ENCODE measurements around the gene ZDHHC7. TPM values are rescaled to one million over a fixed set of nuclear protein-coding genes. Genes with fewer than 3 reads are reported as not detected.

The ZDHHC7 gene
- total RNA-seq, 1 donor from 2014 or later = 53.4 TPM

DNA sequence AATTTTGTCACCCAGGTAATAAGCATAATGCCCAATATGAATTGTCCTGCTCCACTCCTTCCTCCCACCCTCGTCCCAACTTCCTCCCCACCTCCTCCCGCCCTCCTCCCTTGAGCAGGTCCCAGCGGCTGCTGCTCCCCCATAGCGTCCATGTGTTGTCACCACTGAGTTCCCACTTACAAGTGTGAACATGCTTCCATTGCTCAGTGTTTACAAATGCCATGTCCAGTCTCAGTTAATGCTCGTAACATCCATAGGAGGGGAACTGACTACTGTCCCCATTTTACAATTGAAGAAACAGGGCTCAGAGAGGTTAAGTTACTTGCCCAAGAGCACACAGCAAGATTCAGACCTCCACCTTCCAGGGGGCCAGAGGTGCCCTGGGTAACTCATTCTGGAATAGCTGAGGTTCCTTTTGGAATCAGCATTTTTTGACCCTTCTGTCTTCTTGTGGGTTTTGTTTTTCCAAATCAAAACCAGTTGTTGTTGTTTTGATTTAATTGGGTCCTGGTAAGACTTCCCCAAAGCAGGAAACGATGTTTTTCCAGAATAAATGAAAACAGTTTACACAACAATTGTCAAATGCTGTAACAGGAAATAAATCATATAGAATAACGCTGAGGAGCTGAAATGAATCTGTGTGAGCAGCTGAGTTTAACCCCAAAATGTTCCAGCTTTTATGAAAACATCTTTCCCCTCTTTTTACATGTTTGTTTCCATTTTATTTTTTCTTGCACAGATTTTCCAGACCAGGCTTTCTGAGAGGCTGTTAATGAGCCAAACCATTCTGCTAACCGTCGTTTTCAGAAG is 73.9 kb downstream of the ZDHHC7 start:
- H3K36me3 ChIP-seq (ENCODE audit: control insufficient read depth, insufficient read depth, low read length) = no peaks in the 10 kb centered on the region
- no peak for DNase-seq (ENCODE audit: low read depth)
- no peak overlapping the region for H3K4me3 ChIP-seq (ENCODE audit: low read depth, low read length)
- no peak for TF ChIP-seq CTCF (IDR thresholded peaks at IDR 0.05; ENCODE audit: insufficient read depth, low read length, poor library complexity, severe bottlenecking)
- H3K27me3 ChIP-seq (ENCODE audit: control insufficient read depth, insufficient read depth, low read length) = no peaks in the 10 kb centered on the region

GRCh38 chr16:84933774-84934631 is 77.3 kb downstream of the ZDHHC7 start:
- H3K36me3 ChIP-seq (ENCODE audit: control insufficient read depth, insufficient read depth, low read length) = no peaks in the 10 kb centered on the region
- no peak for TF ChIP-seq CTCF (IDR thresholded peaks at IDR 0.05; ENCODE audit: insufficient read depth, low read length, poor library complexity, severe bottlenecking)
- no peak for DNase-seq (ENCODE audit: low read depth)
- H3K27me3 ChIP-seq (ENCODE audit: control insufficient read depth, insufficient read depth, low read length) = no peaks in the 10 kb centered on the region
- no peak overlapping the region for H3K4me3 ChIP-seq (ENCODE audit: low read depth, low read length)

DNA sequence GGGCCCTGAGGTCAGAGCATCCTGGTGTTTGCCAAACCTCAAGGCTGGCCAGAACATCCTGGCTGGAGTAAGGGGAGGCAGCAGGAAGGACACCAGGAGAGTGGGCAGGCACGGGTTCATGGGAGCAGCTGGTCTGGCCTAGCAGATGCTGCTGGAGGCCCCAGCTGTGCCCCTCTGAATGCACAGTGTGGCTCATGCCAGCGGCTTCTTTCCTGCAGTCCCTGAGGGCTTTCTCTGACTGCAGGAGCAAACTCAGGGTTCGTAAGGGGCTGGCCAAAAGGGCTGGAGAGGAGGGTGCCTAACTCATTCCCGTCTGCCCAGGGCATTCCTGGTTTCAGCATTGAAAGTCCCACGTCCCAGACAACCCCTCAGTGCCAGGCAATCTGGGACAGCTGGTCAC is 78.7 kb downstream of the ZDHHC7 start:
- H3K27me3 ChIP-seq (ENCODE audit: control insufficient read depth, insufficient read depth, low read length) = no peaks in the 10 kb centered on the region
- H3K36me3 ChIP-seq (ENCODE audit: control insufficient read depth, insufficient read depth, low read length) = no peaks in the 10 kb centered on the region
- no peak for TF ChIP-seq CTCF (IDR thresholded peaks at IDR 0.05; ENCODE audit: insufficient read depth, low read length, poor library complexity, severe bottlenecking)
- H3K4me3 ChIP-seq (ENCODE audit: low read depth, low read length) = no peak overlapping the region
- DNase-seq (ENCODE audit: low read depth) = no peak

GRCh38 chr16:84931506-84931905 is 79.8 kb downstream of the ZDHHC7 start:
- TF ChIP-seq CTCF (IDR thresholded peaks at IDR 0.05; ENCODE audit: insufficient read depth, low read length, poor library complexity, severe bottlenecking) = no peak
- H3K4me3 ChIP-seq (ENCODE audit: low read depth, low read length) = no peak overlapping the region

DNA sequence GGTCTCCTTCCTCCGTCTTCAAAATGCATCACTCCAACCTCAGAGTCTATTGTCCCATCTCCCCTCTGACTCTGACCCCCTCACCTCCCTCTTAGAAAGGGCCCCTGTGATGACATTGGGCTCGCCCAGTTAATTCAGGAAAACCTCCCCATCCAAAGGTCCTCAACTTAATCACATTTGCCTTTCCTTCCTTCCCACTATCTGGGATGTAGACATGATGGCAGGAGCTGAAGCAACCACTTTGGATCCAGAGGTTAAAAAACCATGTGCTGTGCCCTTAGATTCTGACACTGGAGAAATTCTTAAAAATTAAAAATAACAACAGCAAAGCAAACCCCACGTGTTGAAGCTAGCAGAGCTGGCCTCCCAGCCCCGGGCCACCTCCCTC is 80.2 kb downstream of the ZDHHC7 start:
- no peak for TF ChIP-seq CTCF (IDR thresholded peaks at IDR 0.05; ENCODE audit: insufficient read depth, low read length, poor library complexity, severe bottlenecking)
- no peak overlapping the region for H3K4me3 ChIP-seq (ENCODE audit: low read depth, low read length)
- H3K36me3 ChIP-seq (ENCODE audit: control insufficient read depth, insufficient read depth, low read length) = no peaks in the 10 kb centered on the region
- H3K27me3 ChIP-seq (ENCODE audit: control insufficient read depth, insufficient read depth, low read length) = no peaks in the 10 kb centered on the region
- DNase-seq (ENCODE audit: low read depth) = no peak

More at GRCh38 chr16:84931506-84931905, 79.8 kb downstream of the ZDHHC7 start:
- no peaks in the 10 kb centered on the region for H3K27me3 ChIP-seq (ENCODE audit: control insufficient read depth, insufficient read depth, low read length)
- no peak for DNase-seq (ENCODE audit: low read depth)
- no peaks in the 10 kb centered on the region for H3K36me3 ChIP-seq (ENCODE audit: control insufficient read depth, insufficient read depth, low read length)

All from kidney epithelial cell (primary cell).